ENCODE data around the gene SCN5A.

SCN5A gene

GRCh38 chr3:38578551-38578950 is 70.9 kb downstream of the SCN5A start:
- DNase-seq (ENCODE audit: low spot score): no peak
- no peak overlapping the region for H3K27ac ChIP-seq
- ChIA-PET POLR2A (ENCODE audit: low non-redundant PET) (no interaction called here), CTCF (no interaction called here)
- no peak for TF ChIP-seq CTCF (conservative IDR thresholded peaks at IDR 0.05; ENCODE audit: low read depth)

GRCh38 chr3:38578081-38578475 is 71.4 kb downstream of the SCN5A start:
- no peak for DNase-seq (ENCODE audit: low spot score)
- CTCF ChIA-PET: no interaction called here
- POLR2A ChIA-PET (ENCODE audit: low non-redundant PET): no interaction called here
- no peak for TF ChIP-seq CTCF (conservative IDR thresholded peaks at IDR 0.05; ENCODE audit: low read depth)
- H3K27ac ChIP-seq: no peak overlapping the region

- CTCF ChIA-PET: no interaction called here
- no peak for DNase-seq (ENCODE audit: low spot score)
- TF ChIP-seq CTCF (conservative IDR thresholded peaks at IDR 0.05; ENCODE audit: low read depth): no peak
- POLR2A ChIA-PET (ENCODE audit: low non-redundant PET): no interaction called here
- no peak overlapping the region for H3K27ac ChIP-seq
These were observed 72.0 kb downstream of the SCN5A start for GRCh38 chr3:38577371-38578080.

- TF ChIP-seq CTCF (conservative IDR thresholded peaks at IDR 0.05; ENCODE audit: low read depth): no peak
- POLR2A ChIA-PET (ENCODE audit: low non-redundant PET): no interaction called here
- CTCF ChIA-PET: no interaction called here
- no peak overlapping the region for H3K27ac ChIP-seq
- no peak for DNase-seq (ENCODE audit: low spot score)
These were observed 72.7 kb downstream of the SCN5A start for GRCh38 chr3:38576526-38577370.

GRCh38 chr3:38576131-38576525 is 73.4 kb downstream of the SCN5A start:
- ChIA-PET POLR2A (ENCODE audit: low non-redundant PET) (no interaction called here), CTCF (no interaction called here)
- no peak for DNase-seq (ENCODE audit: low spot score)
- TF ChIP-seq CTCF (conservative IDR thresholded peaks at IDR 0.05; ENCODE audit: low read depth): no peak
- H3K27ac ChIP-seq: no peak overlapping the region

- no peak overlapping the region for H3K27ac ChIP-seq
- DNase-seq (ENCODE audit: low spot score): no peak
- TF ChIP-seq CTCF (conservative IDR thresholded peaks at IDR 0.05; ENCODE audit: low read depth): no peak
- POLR2A ChIA-PET (ENCODE audit: low non-redundant PET): no interaction called here
- CTCF ChIA-PET: no interaction called here
These were observed 74.1 kb downstream of the SCN5A start for GRCh38 chr3:38575279-38575843.

Data from RWPE1 (cell line).